ENCODE data around the gene SNRNP27.

Gene SNRNP27, protein sequence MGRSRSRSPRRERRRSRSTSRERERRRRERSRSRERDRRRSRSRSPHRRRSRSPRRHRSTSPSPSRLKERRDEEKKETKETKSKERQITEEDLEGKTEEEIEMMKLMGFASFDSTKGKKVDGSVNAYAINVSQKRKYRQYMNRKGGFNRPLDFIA

GRCh38 chr2:69893684-69894551 lies at the start of gene SNRNP27:
Gene SNRNP27, plus strand, starts transcription at chr2:69893956. Its CDS starts 29 bp downstream, at chr2:69893985.
- peak within 1 kb of the TSS; percentile 66 for H3K4me3 ChIP-seq (ENCODE audit: control insufficient read depth, low read depth, low read length)
- peak; percentile 32 for DNase-seq (ENCODE audit: low read depth)
- TF ChIP-seq, protein P1, sequence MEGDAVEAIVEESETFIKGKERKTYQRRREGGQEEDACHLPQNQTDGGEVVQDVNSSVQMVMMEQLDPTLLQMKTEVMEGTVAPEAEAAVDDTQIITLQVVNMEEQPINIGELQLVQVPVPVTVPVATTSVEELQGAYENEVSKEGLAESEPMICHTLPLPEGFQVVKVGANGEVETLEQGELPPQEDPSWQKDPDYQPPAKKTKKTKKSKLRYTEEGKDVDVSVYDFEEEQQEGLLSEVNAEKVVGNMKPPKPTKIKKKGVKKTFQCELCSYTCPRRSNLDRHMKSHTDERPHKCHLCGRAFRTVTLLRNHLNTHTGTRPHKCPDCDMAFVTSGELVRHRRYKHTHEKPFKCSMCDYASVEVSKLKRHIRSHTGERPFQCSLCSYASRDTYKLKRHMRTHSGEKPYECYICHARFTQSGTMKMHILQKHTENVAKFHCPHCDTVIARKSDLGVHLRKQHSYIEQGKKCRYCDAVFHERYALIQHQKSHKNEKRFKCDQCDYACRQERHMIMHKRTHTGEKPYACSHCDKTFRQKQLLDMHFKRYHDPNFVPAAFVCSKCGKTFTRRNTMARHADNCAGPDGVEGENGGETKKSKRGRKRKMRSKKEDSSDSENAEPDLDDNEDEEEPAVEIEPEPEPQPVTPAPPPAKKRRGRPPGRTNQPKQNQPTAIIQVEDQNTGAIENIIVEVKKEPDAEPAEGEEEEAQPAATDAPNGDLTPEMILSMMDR (IDR thresholded peaks at IDR 0.05; ENCODE audit: control insufficient read depth, insufficient read depth, low read depth, low read length, missing control alignments), result no peak

GRCh38 chr2:69843993-69844392 lies 49.8 kb upstream of the SNRNP27 start:
- H3K4me3 ChIP-seq (ENCODE audit: control insufficient read depth, low read depth, low read length), result no peak overlapping the region
- DNase-seq (ENCODE audit: low read depth), result no peak

GRCh38 chr2:69844560-69844959 lies 49.2 kb upstream of the SNRNP27 start:
- TF ChIP-seq, protein P1 (IDR thresholded peaks at IDR 0.05; ENCODE audit: control insufficient read depth, insufficient read depth, low read depth, low read length, missing control alignments), result no peak
- DNase-seq (ENCODE audit: low read depth), result no peak
- no peak overlapping the region for H3K4me3 ChIP-seq (ENCODE audit: control insufficient read depth, low read depth, low read length)

More at GRCh38 chr2:69843993-69844392, 49.8 kb upstream of the SNRNP27 start:
- TF ChIP-seq, protein P1 (IDR thresholded peaks at IDR 0.05; ENCODE audit: control insufficient read depth, insufficient read depth, low read depth, low read length, missing control alignments), result no peak

DNA sequence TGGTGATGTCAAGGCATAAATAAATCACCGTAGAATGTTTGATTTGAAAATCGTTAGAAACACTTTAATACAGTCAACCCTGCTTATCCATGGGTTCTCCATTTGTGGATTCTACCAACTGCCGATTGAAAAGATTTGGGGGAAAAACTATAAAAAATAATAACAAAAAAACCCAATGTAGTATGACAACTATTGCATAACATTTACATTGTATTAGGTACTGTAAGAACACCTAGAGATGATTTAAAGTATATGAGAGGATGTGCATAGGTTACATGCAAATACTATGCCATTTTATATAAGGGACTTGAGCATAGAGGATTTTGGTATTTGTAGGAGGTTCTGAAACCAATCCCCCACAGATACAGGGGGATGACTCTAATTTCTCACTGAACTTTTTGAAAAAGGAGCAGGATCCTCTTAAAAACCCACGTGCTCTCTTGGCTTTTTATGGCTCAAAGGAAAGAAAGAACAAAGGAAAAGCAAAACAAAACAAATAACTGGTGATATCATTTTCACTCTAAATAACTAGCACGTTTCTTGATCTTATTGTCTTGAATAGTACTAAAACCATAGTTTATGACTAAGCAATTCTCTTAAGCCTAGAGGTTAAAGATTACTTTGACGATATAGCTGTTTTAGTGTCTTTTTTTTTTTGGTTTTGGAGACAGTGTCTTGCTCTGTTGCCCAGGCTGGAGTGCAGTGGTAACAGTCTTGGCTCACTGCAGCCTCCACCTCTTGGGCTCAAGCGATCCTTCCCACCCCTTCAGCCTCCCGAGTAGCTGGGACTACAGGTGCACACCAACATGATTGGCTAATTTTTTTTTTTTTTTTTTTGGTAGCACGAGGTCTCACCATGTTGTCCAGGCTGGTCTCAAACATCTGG lies 47.3 kb upstream of the SNRNP27 start:
- DNase-seq (ENCODE audit: low read depth), result no peak
- no peak overlapping the region for H3K4me3 ChIP-seq (ENCODE audit: control insufficient read depth, low read depth, low read length)
- TF ChIP-seq, protein P1 (IDR thresholded peaks at IDR 0.05; ENCODE audit: control insufficient read depth, insufficient read depth, low read depth, low read length, missing control alignments), result no peak

GRCh38 chr2:69847068-69847828 lies 46.5 kb upstream of the SNRNP27 start:
- no peak for DNase-seq (ENCODE audit: low read depth)
- TF ChIP-seq, protein P1 (IDR thresholded peaks at IDR 0.05; ENCODE audit: control insufficient read depth, insufficient read depth, low read depth, low read length, missing control alignments), result no peak
- no peak overlapping the region for H3K4me3 ChIP-seq (ENCODE audit: control insufficient read depth, low read depth, low read length)
